Tibial nerve (tissue), 3 donors: ENCODE data around the gene C5.

Experiments used
- POLR2A ChIP-seq, 2 donors: fragments of 450-650 bp; IDR thresholded peaks; one replicate each; pipeline ENCODE4 v1.6.1; 2017; ENCODE audit warnings: antibody characterized with exemption in 2 of 2, mild to moderate bottlenecking in 2 of 2, moderate library complexity in 2 of 2
- TF ChIP-seq, protein P1 (sequence below), 5 experiments: fragments of 200-600 bp in 3 of 5; fragments of 450-650 bp in 2 of 5; sonication (generic) in 3 of 5; IDR thresholded peaks; one replicate each; pipeline ENCODE4 v1.5.1; 2016 to 2019; ENCODE audit warnings: antibody characterized with exemption in 5 of 5, mild to moderate bottlenecking in 3 of 5, moderate library complexity in 2 of 5

DNA sequence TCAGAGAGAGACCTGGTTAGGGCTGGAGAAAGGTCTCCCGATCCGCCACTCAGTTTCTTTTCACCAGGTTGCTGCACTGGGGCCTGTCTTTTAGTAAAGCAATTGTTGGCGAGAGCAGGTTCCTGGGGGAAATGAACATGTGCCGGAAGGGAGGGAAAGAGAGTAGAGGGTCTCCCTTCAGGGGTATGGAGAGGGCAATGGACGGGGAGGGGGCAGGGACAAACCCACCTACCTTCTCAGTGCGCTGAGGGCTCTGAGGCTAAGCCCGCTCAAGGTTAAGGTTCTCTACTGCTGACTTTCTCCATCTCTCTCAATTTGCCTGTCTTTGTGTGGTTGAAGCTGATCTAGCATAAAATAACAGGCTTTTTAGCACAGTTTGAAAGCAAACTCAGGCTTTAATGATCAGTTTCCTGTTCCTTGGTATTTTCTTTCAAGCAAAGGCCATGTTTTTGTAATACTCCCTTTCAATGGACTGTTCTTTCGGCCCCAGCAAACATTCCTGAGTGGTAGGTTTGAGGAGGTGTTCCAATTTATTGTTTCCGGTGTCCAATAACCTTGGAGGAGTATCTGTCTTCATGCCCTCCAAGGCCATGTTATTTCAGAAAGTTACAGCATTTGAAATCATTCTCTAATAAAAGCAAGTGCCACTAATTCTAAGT, 98.0 kb downstream of the C5 start:
- no peak for TF ChIP-seq POLR2A (IDR thresholded peaks at IDR 0.05)
- TF ChIP-seq, protein P1, sequence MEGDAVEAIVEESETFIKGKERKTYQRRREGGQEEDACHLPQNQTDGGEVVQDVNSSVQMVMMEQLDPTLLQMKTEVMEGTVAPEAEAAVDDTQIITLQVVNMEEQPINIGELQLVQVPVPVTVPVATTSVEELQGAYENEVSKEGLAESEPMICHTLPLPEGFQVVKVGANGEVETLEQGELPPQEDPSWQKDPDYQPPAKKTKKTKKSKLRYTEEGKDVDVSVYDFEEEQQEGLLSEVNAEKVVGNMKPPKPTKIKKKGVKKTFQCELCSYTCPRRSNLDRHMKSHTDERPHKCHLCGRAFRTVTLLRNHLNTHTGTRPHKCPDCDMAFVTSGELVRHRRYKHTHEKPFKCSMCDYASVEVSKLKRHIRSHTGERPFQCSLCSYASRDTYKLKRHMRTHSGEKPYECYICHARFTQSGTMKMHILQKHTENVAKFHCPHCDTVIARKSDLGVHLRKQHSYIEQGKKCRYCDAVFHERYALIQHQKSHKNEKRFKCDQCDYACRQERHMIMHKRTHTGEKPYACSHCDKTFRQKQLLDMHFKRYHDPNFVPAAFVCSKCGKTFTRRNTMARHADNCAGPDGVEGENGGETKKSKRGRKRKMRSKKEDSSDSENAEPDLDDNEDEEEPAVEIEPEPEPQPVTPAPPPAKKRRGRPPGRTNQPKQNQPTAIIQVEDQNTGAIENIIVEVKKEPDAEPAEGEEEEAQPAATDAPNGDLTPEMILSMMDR (IDR thresholded peaks at IDR 0.05) = no peak
